ENCODE results near the gene RHEB. TPM values are rescaled to one million over a fixed set of nuclear protein-coding genes. Genes with fewer than 3 reads are reported as not detected.

Gene RHEB
- 79.3 and 81.5 TPM in 2 replicates for total RNA-seq

GRCh38 chr7:151519765-151520418 is at the start of gene RHEB:
TSS of gene RHEB (minus strand) at chr7:151519895. CDS start at chr7:151519511, 384 bp downstream.

DNA sequence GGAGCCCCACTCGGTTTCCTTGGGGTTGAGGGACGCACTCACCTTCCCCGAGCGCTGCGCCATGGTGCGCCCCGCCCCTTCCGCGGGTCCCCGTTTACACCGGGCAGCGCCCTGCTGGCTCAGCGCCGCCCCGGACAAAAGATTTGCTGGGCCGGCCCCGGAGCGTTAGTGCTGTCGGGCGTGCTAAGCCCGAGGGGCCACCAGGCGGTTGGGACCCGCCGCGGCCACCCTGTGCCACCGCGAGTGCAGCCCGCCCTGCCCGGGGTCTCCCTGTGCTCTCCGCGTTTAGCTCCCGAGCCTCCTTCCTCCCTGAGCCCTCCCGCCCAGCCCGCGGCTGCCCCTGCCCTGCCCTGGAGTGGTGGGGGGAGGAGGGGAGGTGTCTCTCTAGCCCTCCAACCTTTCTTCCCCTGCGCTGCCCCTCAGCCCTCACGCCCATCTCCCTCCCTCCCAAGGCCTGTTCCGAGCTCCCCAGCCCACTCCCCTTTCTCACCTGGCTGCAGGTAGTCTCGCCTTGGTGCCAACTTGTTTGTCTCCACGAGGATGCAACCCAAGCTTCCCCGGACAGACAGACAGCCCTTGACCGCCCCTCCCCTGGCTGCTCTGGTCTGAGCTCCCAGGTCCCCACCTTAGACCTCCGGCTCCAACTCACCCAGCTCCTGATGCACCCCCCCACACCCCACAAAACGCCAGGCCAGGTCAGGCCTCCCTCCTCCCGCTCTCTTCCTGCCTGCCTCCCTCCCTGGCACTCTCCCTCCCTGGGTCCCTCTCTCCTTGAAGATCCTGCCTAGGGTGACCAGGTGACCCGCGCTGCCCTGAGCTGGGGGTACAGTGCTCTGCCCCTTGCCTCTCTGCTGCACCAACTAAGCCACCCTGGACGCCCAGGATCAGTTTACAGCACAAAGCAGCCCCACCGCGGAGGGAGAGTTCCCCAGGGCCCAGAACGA is 79.6 kb downstream of the RHEB start, which contains the start of gene CRYGN:
CRYGN (minus strand) TSS at position 287 of the 944 bp plus-strand sequence; CDS start at position 63, 224 bp downstream.

Other genes with a start within 250 kb of the RHEB start
- gene NUB1, start 178.1 kb downstream of the RHEB start, total RNA-seq = 24.6 and 28.5 TPM in 2 replicates
- gene WDR86, start 109.9 kb downstream of the RHEB start, total RNA-seq = not detected in 2 replicates
- not detected in 2 replicates for gene CRYGN, start 79.8 kb downstream of the RHEB start, total RNA-seq

Measured in cardiac atrium fibroblast (primary cell).